ENCODE measurements around the gene DZIP1. TPM values are rescaled to one million over a fixed set of nuclear protein-coding genes. Genes with fewer than 3 reads are reported as not detected.

DZIP1 gene
- total RNA-seq, 3 donors from 2014 or later (not counting 1 experiment from before 2014, with no cell fraction given) = not detected

- intact Hi-C loops (cut with micrococcal nuclease) = no loop called here
- ATAC-seq = no peak
These were observed 2.8 kb upstream of the DZIP1 start for GRCh38 chr13:95647321-95647720.

GRCh38 chr13:95643936-95644598 is 439 bp downstream of the DZIP1 start:
- no peaks in the 10 kb centered on the region for H3K9me3 Mint-ChIP-seq
- H3K27me3 Mint-ChIP-seq (ENCODE audit: low read depth in 2 of 2) = peaks cover 23 to 33% of the 10 kb centered on the region in 2 donors
- no peaks in the 10 kb centered on the region for H3K36me3 Mint-ChIP-seq
- H3K4me3 Mint-ChIP-seq = no peak overlapping the region
- H3K9me3 ChIP-seq (ENCODE audit: control insufficient read depth, insufficient read depth, low read length) = no peaks in the 10 kb centered on the region
- no peak for TF ChIP-seq CTCF (IDR thresholded peaks at IDR 0.05)
- H3K27ac Mint-ChIP-seq = no peak overlapping the region
- no peak overlapping the region for H3K4me3 ChIP-seq (ENCODE audit: low read length)
- ATAC-seq (no peak), DNase-seq (no peak)
- H3K27ac ChIP-seq (ENCODE audit: low read length) = no peak overlapping the region
- 3% methylated on average over 62 of the region's 62 CpGs for WGBS (ENCODE audit: insufficient coverage)
- H3K36me3 ChIP-seq (ENCODE audit: control insufficient read depth, insufficient read depth, low read length) = no peaks in the 10 kb centered on the region
- H3K4me1 Mint-ChIP-seq = peaks cover 4 to 5% of the 10 kb centered on the region in 2 donors
- peaks cover 13% of the 10 kb centered on the region for H3K4me1 ChIP-seq (ENCODE audit: control insufficient read depth, insufficient read depth, low read length)
- peaks cover 27% of the 10 kb centered on the region for H3K27me3 ChIP-seq (ENCODE audit: control insufficient read depth, insufficient read depth, low read length)
- intact Hi-C loops (cut with micrococcal nuclease) = no loop called here

More at GRCh38 chr13:95647321-95647720, 2.8 kb upstream of the DZIP1 start:
- DNase-seq = no peak
- Histone ChIP-seq H3K36me3 (ENCODE audit: control insufficient read depth, insufficient read depth, low read length) (no peaks in the 10 kb centered on the region), H3K27me3 (ENCODE audit: control insufficient read depth, insufficient read depth, low read length) (peaks cover 17% of the 10 kb centered on the region), H3K9me3 (ENCODE audit: control insufficient read depth, insufficient read depth, low read length) (no peaks in the 10 kb centered on the region), H3K4me3 (ENCODE audit: low read length) (no peak overlapping the region), H3K27ac (ENCODE audit: low read length) (no peak overlapping the region), H3K4me1 (ENCODE audit: control insufficient read depth, insufficient read depth, low read length) (peaks cover 13% of the 10 kb centered on the region)
- Mint-ChIP-seq H3K4me3 (no peak overlapping the region), H3K4me1 (peaks cover 4 to 5% of the 10 kb centered on the region in 2 donors), H3K27me3 (ENCODE audit: low read depth in 2 of 2) (peaks cover 17 to 20% of the 10 kb centered on the region in 2 donors), H3K36me3 (no peaks in the 10 kb centered on the region), H3K27ac (no peak overlapping the region), H3K9me3 (no peaks in the 10 kb centered on the region)
- no peak for TF ChIP-seq CTCF (IDR thresholded peaks at IDR 0.05)
- WGBS (ENCODE audit: insufficient coverage) = 94% methylated on average over 5 of the region's 6 CpGs

GRCh38 chr13:95643571-95643935 is 953 bp downstream of the DZIP1 start:
- H3K27ac Mint-ChIP-seq = no peak overlapping the region
- DNase-seq = no peak
- no peaks in the 10 kb centered on the region for H3K36me3 ChIP-seq (ENCODE audit: control insufficient read depth, insufficient read depth, low read length)
- H3K27ac ChIP-seq (ENCODE audit: low read length) = no peak overlapping the region
- H3K4me1 Mint-ChIP-seq = peaks cover 4 to 5% of the 10 kb centered on the region in 2 donors
- peak overlapping the region; percentile 6 for H3K4me3 Mint-ChIP-seq
- peaks cover 30% of the 10 kb centered on the region for H3K27me3 ChIP-seq (ENCODE audit: control insufficient read depth, insufficient read depth, low read length)
- no peak for ATAC-seq
- TF ChIP-seq CTCF (IDR thresholded peaks at IDR 0.05) = no peak
- no peaks in the 10 kb centered on the region for H3K9me3 Mint-ChIP-seq
- H3K36me3 Mint-ChIP-seq = no peaks in the 10 kb centered on the region
- no peak overlapping the region for H3K4me3 ChIP-seq (ENCODE audit: low read length)
- WGBS (ENCODE audit: insufficient coverage) = 31% methylated on average over 16 of the region's 16 CpGs
- peaks cover 13% of the 10 kb centered on the region for H3K4me1 ChIP-seq (ENCODE audit: control insufficient read depth, insufficient read depth, low read length)
- no peaks in the 10 kb centered on the region for H3K9me3 ChIP-seq (ENCODE audit: control insufficient read depth, insufficient read depth, low read length)
- peaks cover 23 to 38% of the 10 kb centered on the region in 2 donors for H3K27me3 Mint-ChIP-seq (ENCODE audit: low read depth in 2 of 2)
- intact Hi-C loops (cut with micrococcal nuclease) = no loop called here

GRCh38 chr13:95642999-95643398 is 1.5 kb downstream of the DZIP1 start:
- WGBS (ENCODE audit: insufficient coverage) = 93% methylated on average over 2 of the region's 3 CpGs
- H3K27me3 Mint-ChIP-seq (ENCODE audit: low read depth in 2 of 2) = peaks cover 23 to 40% of the 10 kb centered on the region in 2 donors

More at GRCh38 chr13:95642999-95643398, 1.5 kb downstream of the DZIP1 start:
- no peak overlapping the region for H3K27ac Mint-ChIP-seq
- DNase-seq (no peak), ATAC-seq (no peak)
- Histone ChIP-seq H3K27me3 (ENCODE audit: control insufficient read depth, insufficient read depth, low read length) (peaks cover 30% of the 10 kb centered on the region), H3K4me1 (ENCODE audit: control insufficient read depth, insufficient read depth, low read length) (peaks cover 13% of the 10 kb centered on the region), H3K4me3 (ENCODE audit: low read length) (no peak overlapping the region), H3K27ac (ENCODE audit: low read length) (no peak overlapping the region), H3K9me3 (ENCODE audit: control insufficient read depth, insufficient read depth, low read length) (no peaks in the 10 kb centered on the region), H3K36me3 (ENCODE audit: control insufficient read depth, insufficient read depth, low read length) (no peaks in the 10 kb centered on the region)
- no peak for TF ChIP-seq CTCF (IDR thresholded peaks at IDR 0.05)
- peaks cover 4 to 5% of the 10 kb centered on the region in 2 donors for H3K4me1 Mint-ChIP-seq
- no peaks in the 10 kb centered on the region for H3K36me3 Mint-ChIP-seq
- no peaks in the 10 kb centered on the region for H3K9me3 Mint-ChIP-seq
- H3K4me3 Mint-ChIP-seq = no peak overlapping the region
- intact Hi-C loops (cut with micrococcal nuclease) = no loop called here

Data from natural killer cell (primary cell).